PC-3 (cell line): ENCODE results near the gene THY1.

Source experiments
- CTCF ChIP-seq: fragments of 300-600 bp; sonication (generic); conservative IDR thresholded peaks from 2 replicates; pipeline ENCODE4 v1.5.1; 2017; ENCODE audit warnings: antibody characterized with exemption, low read depth, mild to moderate bottlenecking, low read length
- EZH2 ChIP-seq: fragments of 300-600 bp; sonication (generic); IDR thresholded peaks from one replicate; pipeline ENCODE4 v1.6.1; 2017; ENCODE audit warnings: antibody characterized with exemption, mild to moderate bottlenecking, low read length; ENCODE audit not compliant: unreplicated experiment

- TF ChIP-seq CTCF (no peak), EZH2 (no peak)
Observed at GRCh38 chr11:119459293-119459976, 36.5 kb upstream of the THY1 start.
